Heart left ventricle (tissue), 16 donors: ENCODE data around the gene YIF1A. TPM values are rescaled to one million over a fixed set of nuclear protein-coding genes. Genes with fewer than 3 reads are reported as not detected.

Source experiments
- ATAC-seq, 4 donors: fragments of 200-7000 bp; cut with Tn5 transposase; one replicate each; pipeline ENCODE4 v1.9.1; 2020 to 2022; ENCODE audit warnings: moderate library complexity in 4 of 4, mild to moderate bottlenecking in 3 of 4, moderate number of reproducible peaks in 1 of 4
- DNase-seq, 5 donors: peaks; one replicate each; pipeline ENCODE4 v3.0.0-alpha.2; 2020
- H3K27ac ChIP-seq, 12 donors: fragments of 200-600 bp; sonication (generic) in 4 of 12; one replicate each; pipeline versions ENCODE4 v1.5.0 to v1.8.0; 2016 to 2022; ENCODE audit warnings: mild to moderate bottlenecking in 2 of 12
- H3K27me3 ChIP-seq, 9 donors: fragments of 200-600 bp; sonication (generic) in 2 of 9; one replicate each; pipeline versions ENCODE4 v1.5.1 to v1.8.0; 2016 to 2022; ENCODE audit warnings: mild to moderate bottlenecking in 3 of 9
- H3K36me3 ChIP-seq, 9 donors: fragments of 200-600 bp; sonication (generic) in 2 of 9; one replicate each; pipeline versions ENCODE4 v1.5.0 to v1.8.0; 2018 to 2022; ENCODE audit warnings: mild to moderate bottlenecking in 2 of 9
- H3K4me1 ChIP-seq, 12 donors: fragments of 200-600 bp; sonication (generic) in 4 of 12; one replicate each; pipeline versions ENCODE4 v1.5.0 to v1.8.0; 2016 to 2022; ENCODE audit warnings: mild to moderate bottlenecking in 3 of 12
- H3K4me3 ChIP-seq, 12 donors: fragments of 200-600 bp; sonication (generic) in 4 of 12; one replicate each; pipeline versions ENCODE4 v1.5.0 to v1.8.0; 2017 to 2022; ENCODE audit warnings: mild to moderate bottlenecking in 9 of 12, moderate library complexity in 4 of 12
- H3K9me3 ChIP-seq, 12 donors: fragments of 200-600 bp; sonication (generic) in 4 of 12; one replicate each; pipeline versions ENCODE4 v1.5.0 to v1.8.0; 2016 to 2022; ENCODE audit warnings: mild to moderate bottlenecking in 1 of 12
- POLR2A ChIP-seq, 2 donors: fragments of 450-650 bp; IDR thresholded peaks; one replicate each; pipeline ENCODE4 v1.6.1; 2017; ENCODE audit warnings: antibody characterized with exemption in 2 of 2, mild to moderate bottlenecking in 2 of 2, moderate library complexity in 2 of 2
- WGBS, 4 donors: extraction: QIAGEN DNeasy Blood & Tissue Kit in 2 of 4; methylation state at CpG; one replicate each; pipeline versions ENCODE4 v1.1.5 to v1.1.7; 2013 to 2018; 5-methylcytosine and 5-hydroxymethylcytosine counted together
- intact Hi-C, 10 donors: fragments of 100-400 bp; cut with DNase I; formaldehyde crosslinking; loops; one replicate each; pipeline versions ENCODE4 v1.11.1 to v1.14.2; 2022
- polyA plus RNA-seq, 2 donors: library from polyadenylated mRNA; stranded (reverse); fragments of 200-250 nt; gene quantifications; one replicate each; pipeline ENCODE4 v1.2.3, GENCODE V29; 2013
- total RNA-seq, 9 donors: library from RNA; depleted of rRNA in 2 of 9; stranded (reverse); fragments of >200 nt in 2 of 9; fragmentation: NEBNext Ultra II Directional in 3 of 9; extraction: Animal tissue kit (Norgen Biotek cat#: 25700) in 3 of 9; gene quantifications; one replicate each; pipeline versions ENCODE4 v1.1.0 to v1.2.4, GENCODE V29; 2016 to 2023
- TF ChIP-seq, protein P1 (sequence below), 12 donors: fragments of 200-600 bp; sonication (generic) in 4 of 12; IDR thresholded peaks; one replicate each; pipeline versions ENCODE4 v1.5.0 to v1.8.0; 2018 to 2022; ENCODE audit warnings: antibody characterized with exemption in 12 of 12, mild to moderate bottlenecking in 5 of 12
- donor health status: ischemic (EF 13 %, LVEDD 7.1; RV severe dilation, severe dysfunction).
- donor health status: healthy with polysubstance abuse.
- donor health status: DM: no; HTN: yes; CAD: no.
- donor health status: DM: no; HTN: no; CAD: no.
- donor health status: ischemic (EF 25% LVEDD 6.9; RV normal size, moderate dysfunction).
- donor health status: ischemic (EF 25% LVEDD 5.7; RV mildly dilated, moderate dysfunction).
- donor health status: healthy.
- donor health status: DM: yes; HTN: yes; CAD: no.
- donor health status: ischemic (EF 35%, LVEDD 5.7; RV mildly dilated, moderate dysfunction).
- donor health status: nonischemic (EF 11% LVEDD 7.7; RV severe dilation, severe dysfunction).
- donor health status: DM: yes; HTN: yes; CAD: no.
- donor health status: PGD.
- donor health status: ischemic (EF 29% LVEDD 5.4; RV normal size, mild dysfunction).
- donor health status: nonischemic (EF 23%, LVEDD 6.1; RV moderate dilation, normal function).

The YIF1A gene
- total and polyA plus RNA-seq, 11 donors, result 41.6 to 136 (median 65.3) TPM

DNA sequence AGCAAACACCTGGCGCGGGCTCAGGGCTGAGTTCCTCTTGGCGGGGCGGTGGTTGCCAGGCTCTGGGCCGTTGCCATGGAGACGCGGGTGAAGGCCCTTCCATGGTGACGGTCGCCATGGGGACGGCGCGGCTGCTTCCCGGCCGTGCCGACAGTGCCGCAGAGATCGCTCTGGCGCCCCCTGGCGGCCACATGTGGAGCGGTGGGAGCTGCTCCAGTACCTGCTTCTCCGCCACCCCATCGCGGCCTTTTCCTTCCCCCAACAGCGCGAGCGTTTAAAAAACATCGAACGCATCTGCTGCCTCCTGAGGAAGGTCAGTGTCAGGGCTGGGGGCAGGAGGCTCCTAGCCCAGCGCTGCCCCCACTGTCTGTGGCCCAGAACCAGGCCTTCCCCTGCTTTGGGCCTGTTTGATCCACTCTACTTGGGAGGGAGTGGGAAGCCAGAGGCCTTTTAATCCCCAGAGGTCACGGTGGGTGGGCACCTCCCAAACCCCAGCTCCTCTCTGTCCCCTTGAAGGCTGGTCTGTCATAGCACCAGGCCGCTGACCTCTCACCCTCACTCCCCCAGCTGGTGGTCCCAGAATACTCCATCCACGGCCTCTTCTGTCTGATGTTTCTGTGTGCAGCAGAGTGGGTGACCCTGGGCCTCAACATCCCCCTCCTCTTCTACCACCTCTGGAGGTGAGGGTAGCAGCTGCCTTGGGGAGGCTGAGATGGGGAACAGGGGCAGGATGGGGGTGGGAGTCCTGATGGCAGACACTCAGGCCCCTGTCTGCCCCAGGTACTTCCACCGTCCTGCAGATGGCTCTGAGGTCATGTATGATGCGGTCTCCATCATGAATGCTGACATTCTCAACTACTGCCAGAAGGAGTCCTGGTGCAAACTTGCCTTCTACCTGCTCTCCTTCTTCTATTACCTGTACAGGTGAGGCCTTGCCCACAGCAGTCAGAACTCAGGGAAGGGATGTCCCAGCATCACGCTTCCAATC, 6.2 kb downstream of the YIF1A start:
- Histone ChIP-seq H3K27ac (no peak overlapping the region), H3K36me3 (peaks cover 0 to 23% (median 8%) of the 10 kb centered on the region in 9 donors), H3K4me3 (no peak overlapping the region), H3K27me3 (no peaks in the 10 kb centered on the region), H3K9me3 (no peaks in the 10 kb centered on the region), H3K4me1 (peaks cover 0 to 48% (median 28%) of the 10 kb centered on the region in 12 donors)
- DNase-seq (peak; percentile 96 to 99 (median 97)), ATAC-seq (peak; percentile 75 to 87 (median 82))
- 14 to 37% (median 25%) methylated on average over 12 to 35 of the region's 35 CpGs for WGBS, 4 donors
- TF ChIP-seq POLR2A (IDR thresholded peaks at IDR 0.05), result no peak
- TF ChIP-seq, protein P1, sequence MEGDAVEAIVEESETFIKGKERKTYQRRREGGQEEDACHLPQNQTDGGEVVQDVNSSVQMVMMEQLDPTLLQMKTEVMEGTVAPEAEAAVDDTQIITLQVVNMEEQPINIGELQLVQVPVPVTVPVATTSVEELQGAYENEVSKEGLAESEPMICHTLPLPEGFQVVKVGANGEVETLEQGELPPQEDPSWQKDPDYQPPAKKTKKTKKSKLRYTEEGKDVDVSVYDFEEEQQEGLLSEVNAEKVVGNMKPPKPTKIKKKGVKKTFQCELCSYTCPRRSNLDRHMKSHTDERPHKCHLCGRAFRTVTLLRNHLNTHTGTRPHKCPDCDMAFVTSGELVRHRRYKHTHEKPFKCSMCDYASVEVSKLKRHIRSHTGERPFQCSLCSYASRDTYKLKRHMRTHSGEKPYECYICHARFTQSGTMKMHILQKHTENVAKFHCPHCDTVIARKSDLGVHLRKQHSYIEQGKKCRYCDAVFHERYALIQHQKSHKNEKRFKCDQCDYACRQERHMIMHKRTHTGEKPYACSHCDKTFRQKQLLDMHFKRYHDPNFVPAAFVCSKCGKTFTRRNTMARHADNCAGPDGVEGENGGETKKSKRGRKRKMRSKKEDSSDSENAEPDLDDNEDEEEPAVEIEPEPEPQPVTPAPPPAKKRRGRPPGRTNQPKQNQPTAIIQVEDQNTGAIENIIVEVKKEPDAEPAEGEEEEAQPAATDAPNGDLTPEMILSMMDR (IDR thresholded peaks at IDR 0.05), result peak; percentile 96 to 100 (median 98)
- intact Hi-C loops, result loop anchor here in 9 of 10 donors (1.0 to 10.0 kb wide), 3 partner anchors 58 to 60 kb away; no protein-coding TSS in a partner anchor

DNA sequence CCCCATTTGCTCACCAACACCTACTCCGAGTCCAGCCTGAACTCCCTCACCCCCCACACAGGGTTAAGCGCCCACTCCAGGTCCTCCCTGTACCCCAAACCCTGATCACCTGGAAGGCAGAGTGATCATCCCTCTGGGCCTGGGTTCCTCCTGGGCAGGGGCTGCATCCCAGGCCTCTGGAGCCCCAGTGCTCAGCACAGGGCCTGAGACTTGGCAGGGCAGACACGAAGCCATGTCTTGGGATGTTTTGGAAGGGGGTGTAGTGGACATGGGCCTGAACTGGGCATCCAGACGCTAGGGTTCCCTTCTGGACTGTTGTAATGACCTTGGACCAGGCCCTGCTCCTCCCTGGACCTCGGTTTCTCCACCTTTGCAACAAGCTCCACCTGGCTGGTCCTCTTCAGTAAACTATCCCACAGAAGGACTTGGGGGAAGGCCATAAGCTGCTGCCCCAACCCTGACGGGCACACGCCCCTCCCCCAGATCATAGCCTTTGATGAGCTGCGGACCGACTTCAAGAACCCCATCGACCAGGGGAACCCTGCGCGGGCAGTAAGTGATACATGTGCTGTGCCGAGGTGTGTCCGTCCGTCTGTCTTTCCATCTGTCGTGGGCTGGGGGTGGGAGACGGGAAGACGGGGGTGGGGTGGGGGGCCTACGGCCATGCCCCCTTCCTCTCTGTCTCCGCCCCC, 7.0 kb downstream of the YIF1A start:
- Histone ChIP-seq H3K36me3 (peaks cover 0 to 23% (median 8%) of the 10 kb centered on the region in 9 donors), H3K9me3 (no peaks in the 10 kb centered on the region), H3K4me3 (no peak overlapping the region), H3K4me1 (peaks cover 0 to 45% (median 25%) of the 10 kb centered on the region in 12 donors), H3K27me3 (no peaks in the 10 kb centered on the region), H3K27ac (no peak overlapping the region)
- TF ChIP-seq, protein P1 (IDR thresholded peaks at IDR 0.05), result no peak
- 31 to 44% (median 34%) methylated on average over 16 to 20 of the region's 20 CpGs for WGBS, 4 donors
- intact Hi-C loops, result loop anchor here in 9 of 10 donors (1.0 to 10.0 kb wide), 3 partner anchors 57 to 60 kb away; no protein-coding TSS in a partner anchor
- DNase-seq, result no peak
- ATAC-seq, result peak in 1 of 4 donors; percentile 2

DNA sequence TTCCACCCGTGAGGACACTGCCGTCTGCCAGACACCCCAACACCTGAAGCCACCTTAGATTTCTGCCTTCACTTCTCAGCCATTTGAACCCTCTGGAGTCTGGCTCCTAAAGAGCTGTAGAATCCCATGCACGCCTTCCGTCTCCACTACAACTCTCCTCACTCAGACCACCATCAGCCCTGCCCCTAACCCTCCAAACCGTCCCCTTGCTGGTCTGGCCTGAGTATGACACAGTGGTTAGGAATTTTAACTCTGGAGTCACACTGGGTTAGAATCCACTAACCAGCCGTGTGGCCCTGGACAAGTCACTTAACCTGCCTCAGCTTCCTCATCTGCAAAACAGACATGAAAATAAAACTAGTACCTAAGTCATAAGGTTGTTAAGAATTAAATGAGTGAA, 7.9 kb downstream of the YIF1A start:
- intact Hi-C loops, result loop anchor here in 5 of 10 donors (10.0 kb wide), 1 partner anchor 56 kb away; no protein-coding TSS in a partner anchor
- ATAC-seq (no peak), DNase-seq (no peak)
- Histone ChIP-seq H3K36me3 (peaks cover 0 to 28% (median 10%) of the 10 kb centered on the region in 9 donors), H3K27me3 (no peaks in the 10 kb centered on the region), H3K27ac (no peak overlapping the region), H3K9me3 (no peaks in the 10 kb centered on the region), H3K4me3 (no peak overlapping the region), H3K4me1 (peaks cover 0 to 36% (median 22%) of the 10 kb centered on the region in 12 donors)
- WGBS, 4 donors, result 84 to 93% (median 88%) methylated on average over 6 of the region's 6 CpGs
- TF ChIP-seq, protein P1 (IDR thresholded peaks at IDR 0.05), result no peak
- TF ChIP-seq POLR2A (IDR thresholded peaks at IDR 0.05), result no peak
